ENCODE measurements around the gene PTH. TPM values are rescaled to one million over a fixed set of nuclear protein-coding genes. Genes with fewer than 3 reads are reported as not detected.

The PTH gene
- total and polyA plus RNA-seq, 2 of the 8 experiments (the other 6 are each of a cell fraction or from before 2014, with no cell fraction given) = not detected

DNA sequence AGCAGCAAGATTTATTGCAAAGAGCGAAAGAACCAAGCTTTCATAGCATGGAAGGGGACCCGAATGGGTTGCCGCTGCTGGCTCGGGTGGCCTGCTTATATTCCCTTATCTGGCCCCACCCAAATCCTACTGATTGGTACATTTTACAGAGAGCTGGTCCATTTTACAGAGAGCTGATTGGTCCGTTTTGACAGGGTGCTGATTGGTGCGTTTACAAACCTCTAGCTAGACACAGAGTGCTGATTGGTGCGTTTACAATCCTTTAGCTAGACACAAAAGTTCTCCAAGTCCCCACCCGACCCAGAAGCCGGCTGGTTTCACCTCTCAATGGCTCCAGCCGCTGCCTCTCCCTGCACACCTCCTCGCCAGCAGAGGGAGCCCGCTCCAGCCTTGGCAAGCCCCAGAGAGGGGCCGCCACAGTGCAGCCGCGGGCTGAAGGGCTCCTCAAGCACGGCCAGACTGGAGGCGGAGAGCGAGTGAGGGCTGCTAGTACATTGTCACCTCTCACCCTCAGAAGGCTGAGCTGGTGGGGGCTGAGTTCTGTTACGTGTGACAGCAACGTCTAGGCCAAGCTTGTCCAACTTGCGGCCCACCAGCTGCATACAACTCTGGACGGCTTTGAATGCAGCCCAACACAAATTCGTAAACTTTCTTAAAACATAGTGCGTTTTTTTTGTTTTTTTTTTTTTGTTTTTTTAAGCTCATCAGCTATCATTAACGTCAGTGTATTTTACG lies 8.7 kb downstream of the PTH start (continued):
- no peak for TF ChIP-seq RNF2 (IDR thresholded peaks at IDR 0.05; ENCODE audit: borderline replicate concordance, low read depth, low read length, missing control alignments, poor library complexity, severe bottlenecking)
- peak; percentile 47; the same call in 1 of the 2 replicates for TF ChIP-seq TBP (IDR thresholded peaks at IDR 0.05; ENCODE audit: low read depth, low read length)
- no peak for TF ChIP-seq POLR2A (IDR thresholded peaks at IDR 0.05; ENCODE audit: control extremely low read depth in 1 of 2, low read depth in 2 of 2, low read length in 2 of 2)
- TF ChIP-seq KDM4A (IDR thresholded peaks at IDR 0.05; ENCODE audit: low read depth, low read length, severe bottlenecking) = peak; percentile 32
- no peak for TF ChIP-seq CHD2 (IDR thresholded peaks at IDR 0.05; ENCODE audit: low read length)
- TF ChIP-seq, protein P1, sequence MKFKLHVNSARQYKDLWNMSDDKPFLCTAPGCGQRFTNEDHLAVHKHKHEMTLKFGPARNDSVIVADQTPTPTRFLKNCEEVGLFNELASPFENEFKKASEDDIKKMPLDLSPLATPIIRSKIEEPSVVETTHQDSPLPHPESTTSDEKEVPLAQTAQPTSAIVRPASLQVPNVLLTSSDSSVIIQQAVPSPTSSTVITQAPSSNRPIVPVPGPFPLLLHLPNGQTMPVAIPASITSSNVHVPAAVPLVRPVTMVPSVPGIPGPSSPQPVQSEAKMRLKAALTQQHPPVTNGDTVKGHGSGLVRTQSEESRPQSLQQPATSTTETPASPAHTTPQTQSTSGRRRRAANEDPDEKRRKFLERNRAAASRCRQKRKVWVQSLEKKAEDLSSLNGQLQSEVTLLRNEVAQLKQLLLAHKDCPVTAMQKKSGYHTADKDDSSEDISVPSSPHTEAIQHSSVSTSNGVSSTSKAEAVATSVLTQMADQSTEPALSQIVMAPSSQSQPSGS (IDR thresholded peaks at IDR 0.05; ENCODE audit: low read length) = no peak

Measured in H1 (cell line).